Keratinocyte (primary cell): ENCODE results near the gene ROR1. TPM values are rescaled to one million over a fixed set of nuclear protein-coding genes. Genes with fewer than 3 reads are reported as not detected.

ENCODE experiments used
- DNase-seq: peaks from one replicate; pipeline ENCODE4 v3.0.0-alpha.2; 2011; ENCODE audit warnings: low read depth, missing footprints, low spot score
- FAIRE-seq: peaks from 2 replicates; lab custom pipeline; 2011; peaks lifted over from hg19 to GRCh38; lab: Jason Lieb, UNC
- H2AFZ ChIP-seq: 2 replicates; pipeline ENCODE4 v1.6.0; 2012; ENCODE audit warnings: low read length, control low read depth, inconsistent platforms; ENCODE audit not compliant: control insufficient read depth
- H3K27ac ChIP-seq: 2 replicates; pipeline ENCODE4 v1.5.1; 2011; ENCODE audit warnings: low read length; ENCODE audit not compliant: control insufficient read depth, insufficient read depth
- H3K27me3 ChIP-seq: 3 replicates; pipeline ENCODE4 v1.6.0; 2011; ENCODE audit warnings: low read length; ENCODE audit not compliant: control insufficient read depth, insufficient read depth; ENCODE audit errors: extremely low read depth
- H3K36me3 ChIP-seq, 2 experiments: 2 replicates in 1 of 2; 3 replicates in 1 of 2; pipeline ENCODE4 v1.5.1; 2011; ENCODE audit warnings: low read length in 2 of 2, mild to moderate bottlenecking in 1 of 2; ENCODE audit not compliant: control insufficient read depth in 2 of 2, insufficient read depth in 2 of 2; ENCODE audit errors: extremely low read depth in 1 of 2
- H3K4me1 ChIP-seq: 3 replicates; pipeline ENCODE4 v1.5.1; 2011; ENCODE audit warnings: low read length; ENCODE audit not compliant: control insufficient read depth, insufficient read depth; ENCODE audit errors: extremely low read depth
- H3K4me2 ChIP-seq: 3 replicates; pipeline ENCODE4 v1.6.0; 2011; ENCODE audit warnings: low read depth, low read length; ENCODE audit not compliant: control insufficient read depth, insufficient read depth; ENCODE audit errors: extremely low read depth
- H3K4me3 ChIP-seq, 3 experiments: fragments of 200-600 bp in 1 of 3; sonication (generic) in 1 of 3; 2 replicates in 2 of 3; 3 replicates in 1 of 3; pipeline ENCODE4 v1.5.1; 2011 to 2016; ENCODE audit warnings: low read length in 3 of 3, mild to moderate bottlenecking in 3 of 3, control low read depth in 2 of 3, inconsistent platforms in 1 of 3, low read depth in 1 of 3, mixed read lengths in 1 of 3, mixed run types in 1 of 3, moderate library complexity in 1 of 3; ENCODE audit not compliant: control insufficient read depth in 2 of 3, insufficient read depth in 2 of 3; ENCODE audit errors: extremely low read depth in 1 of 3
- H3K79me2 ChIP-seq: 2 replicates; pipeline ENCODE4 v1.6.0; 2012; ENCODE audit warnings: low read length; ENCODE audit not compliant: control insufficient read depth, insufficient read depth
- H3K9ac ChIP-seq: 3 replicates; pipeline ENCODE4 v1.6.0; 2011; ENCODE audit warnings: low read length; ENCODE audit not compliant: control insufficient read depth, insufficient read depth; ENCODE audit errors: extremely low read depth
- H3K9me1 ChIP-seq: 3 replicates; pipeline ENCODE4 v1.6.0; 2011; ENCODE audit warnings: low read length; ENCODE audit not compliant: control insufficient read depth, insufficient read depth; ENCODE audit errors: extremely low read depth
- H3K9me3 ChIP-seq: 2 replicates; pipeline ENCODE4 v1.5.1; 2012; ENCODE audit warnings: low read depth, low read length; ENCODE audit not compliant: control insufficient read depth
- H4K20me1 ChIP-seq: 3 replicates; pipeline ENCODE4 v1.6.0; 2011; ENCODE audit warnings: low read length; ENCODE audit not compliant: control insufficient read depth, insufficient read depth; ENCODE audit errors: extremely low read depth
- CTCF ChIP-seq, 3 experiments: IDR thresholded peaks in 1 of 3; conservative IDR thresholded peaks in 1 of 3; optimal IDR thresholded peaks in 1 of 3; 2 replicates in 2 of 3; 3 replicates in 1 of 3; pipeline versions ENCODE3 to v1.5.1; 2011; ENCODE audit warnings: low read length in 3 of 3, mild to moderate bottlenecking in 3 of 3, moderate library complexity in 2 of 3, control low read depth in 1 of 3, inconsistent platforms in 1 of 3; ENCODE audit not compliant: insufficient read depth in 2 of 3; ENCODE audit errors: extremely low read depth in 1 of 3
- EZH2 ChIP-seq: IDR thresholded peaks from one replicate; pipeline ENCODE4 v1.6.1; 2012; ENCODE audit warnings: inconsistent platforms, mild to moderate bottlenecking, low read length, moderate library complexity
- dilution Hi-C: fragments of 300-500 bp; cut with MboI; formaldehyde crosslinking; loops from one replicate; pipeline ENCODE4 v1.7.0; 2020; ENCODE audit warnings: low sequenced_read_pairs; ENCODE audit not compliant: extremely low pct_ligation_motif_present
- polyA plus RNA-seq, 5 experiments: library from polyadenylated mRNA; depleted of rRNA in 3 of 5; stranded (reverse) in 3 of 5; stranded (forward) in 1 of 5; unstranded in 1 of 5; fragments of >200 nt; gene quantifications; 1 replicate in 1 of 5; 2 replicates in 3 of 5; 3 replicates in 1 of 5; pipeline versions ENCODE4 v1.2.1 to v1.2.3, GENCODE V29; 2011 to 2012; ENCODE audit warnings: missing spikeins in 2 of 5, low read depth in 1 of 5, low replicate concordance in 1 of 5

ROR1 gene
- polyA plus RNA-seq, 1 donor (not counting 4 experiments of a cell fraction or from before 2014, with no cell fraction given), result 9.2 TPM

GRCh38 chr1:63821091-63822005 is 47.5 kb downstream of the ROR1 start:
- no peak overlapping the region for H3K4me3 ChIP-seq
- dilution Hi-C loops, result no loop called here
- DNase-seq (no peak), FAIRE-seq (peak; percentile 59)
- no peak overlapping the region for H3K4me2 ChIP-seq
- no peaks in the 10 kb centered on the region for H3K9me3 ChIP-seq
- H3K27me3 ChIP-seq, result no peaks in the 10 kb centered on the region
- H2AFZ ChIP-seq, result no peak overlapping the region
- no peaks in the 10 kb centered on the region for H4K20me1 ChIP-seq
- no peak overlapping the region for H3K9ac ChIP-seq
- H3K27ac ChIP-seq, result no peak overlapping the region
- H3K9me1 ChIP-seq, result no peaks in the 10 kb centered on the region
- H3K79me2 ChIP-seq, result no peaks in the 10 kb centered on the region
- H3K36me3 ChIP-seq, result no peaks in the 10 kb centered on the region
- H3K4me1 ChIP-seq, result peaks cover 3% of the 10 kb centered on the region
- TF ChIP-seq CTCF (optimal IDR thresholded peaks at IDR 0.05 in 1 of 3, IDR thresholded peaks at IDR 0.05 in 1 of 3, conservative IDR thresholded peaks at IDR 0.05 in 1 of 3; ENCODE audit: extremely low read depth in 1 of 3, insufficient read depth in 2 of 3, low read length in 3 of 3) (no peak), EZH2 (no peak)

GRCh38 chr1:63822540-63822939 is 48.7 kb downstream of the ROR1 start:
- Histone ChIP-seq H3K9me1 (no peaks in the 10 kb centered on the region), H3K27ac (no peak overlapping the region), H3K9me3 (no peaks in the 10 kb centered on the region), H3K4me3 (no peak overlapping the region), H3K4me1 (peaks cover 11% of the 10 kb centered on the region), H3K27me3 (no peaks in the 10 kb centered on the region), H3K9ac (no peak overlapping the region), H3K4me2 (no peak overlapping the region), H4K20me1 (no peaks in the 10 kb centered on the region), H2AFZ (no peak overlapping the region), H3K79me2 (no peaks in the 10 kb centered on the region), H3K36me3 (no peaks in the 10 kb centered on the region)
- FAIRE-seq, result no peak
- TF ChIP-seq CTCF (optimal IDR thresholded peaks at IDR 0.05 in 1 of 3, IDR thresholded peaks at IDR 0.05 in 1 of 3, conservative IDR thresholded peaks at IDR 0.05 in 1 of 3; ENCODE audit: extremely low read depth in 1 of 3, insufficient read depth in 2 of 3, low read length in 3 of 3), result no peak
- no peak for TF ChIP-seq EZH2
- dilution Hi-C loops, result no loop called here
- DNase-seq, result no peak
